HG03135 (cell line): ENCODE data around the gene SAP30L.

Experiments used
- ATAC-seq: cut with Tn5 transposase; IDR thresholded peaks from one replicate; pipeline ENCODE4 v1.9.1; 2021; ENCODE audit warnings: mild to moderate bottlenecking, moderate library complexity; ENCODE audit not compliant: unreplicated experiment

SAP30L gene

GRCh38 chr5:154464438-154464837 lies 18.6 kb downstream of the SAP30L start:
- no peak for ATAC-seq

GRCh38 chr5:154465169-154465568 lies 19.4 kb downstream of the SAP30L start:
- ATAC-seq: no peak

DNA sequence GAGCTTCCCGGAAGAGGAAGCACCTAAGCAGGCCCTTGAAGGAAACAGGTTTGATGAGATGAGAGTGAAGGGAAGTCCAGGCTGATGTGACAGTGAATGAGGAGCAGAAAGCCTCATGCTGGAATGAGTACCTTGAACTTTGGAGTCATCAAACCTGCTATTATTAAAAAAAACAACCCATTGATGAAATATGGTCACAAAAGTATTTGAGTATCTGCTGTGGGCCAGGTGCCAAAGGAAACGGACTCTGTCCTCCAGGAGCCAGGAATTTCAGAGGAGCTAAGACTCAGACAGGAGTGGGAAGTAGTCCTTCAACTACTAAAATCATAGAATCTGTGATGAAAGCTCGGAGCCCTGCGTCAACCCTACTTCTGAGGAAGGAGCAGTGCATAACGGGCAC lies 20.4 kb downstream of the SAP30L start:
- no peak for ATAC-seq

- ATAC-seq: no peak
Observed at GRCh38 chr5:154466671-154467070, 20.9 kb downstream of the SAP30L start.

GRCh38 chr5:154467655-154468354 lies 22.0 kb downstream of the SAP30L start:
- ATAC-seq: peak; percentile 93

DNA sequence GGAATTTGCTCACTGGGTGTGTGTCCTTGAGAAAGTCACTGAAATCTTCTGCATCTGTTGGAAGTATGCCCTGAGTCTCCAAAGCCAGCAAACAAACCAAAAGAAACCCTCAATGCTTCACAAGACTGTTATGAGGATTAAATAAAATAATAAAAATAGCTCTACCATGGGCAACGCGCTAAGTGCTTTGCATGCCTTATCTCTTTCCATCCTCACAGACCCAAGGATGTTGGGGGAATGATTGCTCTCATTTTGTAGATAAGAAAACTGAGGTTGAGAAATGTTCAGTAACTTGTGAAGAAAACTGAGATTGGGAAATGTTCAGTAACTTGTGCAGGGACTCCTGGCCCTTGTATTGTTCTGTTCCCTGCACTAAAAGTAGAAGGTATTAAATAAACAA lies 24.3 kb downstream of the SAP30L start:
- ATAC-seq: no peak

GRCh38 chr5:154470947-154471870 lies 25.4 kb downstream of the SAP30L start:
- no peak for ATAC-seq

DNA sequence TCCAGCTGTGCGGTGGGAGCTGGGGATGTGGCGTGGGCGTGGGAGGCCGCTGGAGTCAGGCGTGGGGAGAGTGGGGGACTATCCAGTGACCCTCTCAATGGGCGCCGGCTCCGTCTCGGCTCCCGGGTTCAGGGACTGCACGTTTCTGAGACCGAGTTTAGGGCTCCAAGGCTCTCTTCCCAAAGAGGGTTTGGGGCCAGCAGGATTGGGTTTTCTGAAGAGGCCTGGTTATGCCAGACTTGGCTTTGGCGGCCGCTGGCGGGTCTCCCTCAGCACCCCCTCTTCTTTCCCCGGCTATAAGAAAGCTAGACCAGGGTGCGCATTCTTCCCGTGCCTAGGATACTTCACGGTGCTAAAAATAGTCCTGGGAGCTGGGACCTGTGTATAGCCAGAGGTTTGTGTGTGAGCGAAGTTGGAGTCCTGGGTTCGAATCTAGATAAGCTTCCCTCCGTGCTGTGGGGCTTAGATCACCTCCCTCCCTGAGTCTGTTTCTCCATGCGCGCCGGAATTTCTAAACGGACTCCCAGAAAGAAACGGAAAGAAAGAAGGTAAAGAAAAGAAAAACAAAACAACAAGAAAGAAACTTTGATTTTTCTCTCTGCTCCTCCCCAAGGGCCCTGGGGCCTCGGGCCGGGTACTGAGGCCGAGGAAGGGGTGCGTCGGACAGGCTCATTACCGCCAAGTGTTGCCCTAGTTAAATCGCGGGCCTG lies 27.2 kb downstream of the SAP30L start:
- ATAC-seq: no peak

DNA sequence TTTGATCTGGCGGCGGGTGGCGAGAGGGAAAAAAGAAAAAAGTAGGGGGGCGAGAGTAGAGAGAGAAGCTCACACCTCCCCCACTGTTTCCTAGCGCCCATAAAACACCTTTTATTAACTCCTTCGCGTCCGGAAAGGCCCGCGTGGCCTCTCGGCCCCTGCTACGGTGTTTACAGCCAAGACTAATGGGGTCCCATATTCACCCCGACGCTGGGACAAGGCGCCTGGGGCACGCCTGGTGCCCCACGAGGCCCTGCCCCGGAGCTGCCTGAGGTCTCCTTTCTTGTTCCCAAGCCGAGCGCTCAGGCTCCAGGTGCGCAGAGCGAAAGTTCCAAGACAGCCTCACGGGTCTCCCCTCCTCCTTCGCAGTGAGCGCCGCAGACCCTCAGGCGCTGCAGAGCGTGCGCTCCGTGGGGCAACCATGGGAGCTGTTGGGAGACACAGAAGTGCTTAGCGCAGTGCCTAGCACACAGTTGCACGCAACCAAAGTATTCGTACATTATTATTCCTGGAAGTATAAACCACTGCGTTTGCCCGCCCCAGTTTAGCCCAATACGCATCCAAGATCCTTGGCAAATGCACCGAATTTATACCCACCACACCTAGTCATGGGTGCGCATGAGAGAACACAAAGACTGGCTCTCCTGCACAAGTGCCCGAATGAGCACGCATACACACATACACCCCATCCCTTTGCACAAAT lies 27.9 kb downstream of the SAP30L start:
- no peak for ATAC-seq

- no peak for ATAC-seq
Observed at GRCh38 chr5:154474396-154475334, 28.9 kb downstream of the SAP30L start.

DNA sequence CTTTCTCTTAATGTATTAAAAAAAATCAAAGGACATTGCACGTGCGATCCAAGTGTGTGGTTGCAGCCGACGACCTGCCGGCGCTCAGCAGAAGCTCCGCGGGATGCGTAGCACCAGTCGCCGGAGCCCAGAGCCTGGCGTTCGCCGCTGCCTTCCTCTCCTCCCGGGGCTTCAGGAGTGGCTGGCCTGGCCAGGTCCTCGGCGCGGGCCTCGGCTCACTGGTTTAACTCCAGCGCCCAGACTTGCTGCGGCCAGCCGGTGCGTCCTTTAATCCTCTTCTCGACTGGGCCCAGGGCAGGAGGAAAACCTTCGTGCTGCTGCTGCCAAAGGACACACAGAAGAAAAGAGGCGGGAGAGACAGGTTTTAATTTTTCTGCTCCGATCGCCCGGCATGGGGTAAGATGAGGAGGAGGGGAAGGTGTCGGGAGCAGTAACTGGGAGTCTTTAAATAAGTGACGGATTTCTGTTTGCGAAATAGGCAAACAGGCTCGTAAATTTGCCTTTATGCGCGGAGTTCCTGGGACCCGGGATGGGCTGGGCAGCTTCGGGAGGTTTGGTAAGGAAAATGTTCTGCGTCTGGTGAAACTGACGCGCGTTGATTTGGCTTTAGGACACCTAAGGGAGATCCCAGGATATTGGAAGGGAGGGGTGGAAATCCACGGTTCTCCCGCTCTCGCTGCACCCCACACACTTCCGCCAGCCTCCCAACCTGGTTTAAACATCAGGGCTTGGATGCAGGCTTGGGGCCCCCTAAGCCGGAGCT lies 30.0 kb downstream of the SAP30L start:
- no peak for ATAC-seq

DNA sequence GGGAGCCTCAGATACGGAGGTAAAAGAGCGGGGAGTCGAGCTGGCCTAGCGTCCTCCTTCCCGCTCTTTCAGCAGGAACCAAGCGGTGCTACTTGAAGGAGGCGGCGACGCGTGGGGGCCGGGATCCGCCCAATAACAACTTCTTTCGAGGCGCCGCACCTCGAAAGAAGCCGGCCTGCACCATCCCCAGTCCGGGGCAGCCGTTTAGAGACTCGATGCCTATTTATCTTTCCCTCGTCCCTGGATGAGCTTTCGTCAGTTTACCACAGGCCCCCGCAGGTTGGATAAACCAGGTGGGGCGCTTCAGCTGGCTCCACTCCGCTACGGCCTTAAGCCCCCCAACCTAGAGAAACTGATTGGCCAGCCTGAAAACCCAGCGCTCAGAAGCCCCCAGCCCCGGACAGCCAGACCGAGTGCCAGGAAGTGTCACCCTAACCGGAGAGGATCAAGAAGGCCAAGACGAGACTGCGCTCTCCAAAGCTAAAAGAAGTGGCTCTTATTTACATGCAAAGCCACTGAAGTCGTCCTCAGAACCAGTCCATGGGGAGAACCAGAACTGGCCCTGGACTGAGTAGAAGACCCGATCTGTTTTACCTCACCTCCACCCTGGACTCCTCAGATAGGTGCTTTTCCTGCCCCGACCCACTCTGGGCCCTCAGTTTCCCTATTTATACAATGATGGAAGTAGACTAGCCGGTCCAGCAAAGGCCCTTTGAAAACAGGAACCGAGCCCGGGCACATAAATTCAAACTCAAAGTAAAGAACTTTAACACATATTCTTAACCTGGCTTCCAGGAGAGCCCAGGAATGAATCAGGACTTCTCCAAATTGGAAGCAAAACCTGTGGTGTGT lies 30.8 kb downstream of the SAP30L start:
- ATAC-seq: no peak

GRCh38 chr5:154477382-154478223 lies 31.8 kb downstream of the SAP30L start:
- no peak for ATAC-seq

- no peak for ATAC-seq
Observed at GRCh38 chr5:154478224-154478565, 32.4 kb downstream of the SAP30L start, which contains the start of gene HAND1. Gene HAND1, minus strand, starts transcription at chr5:154478227. Its CDS starts 219 bp downstream, at chr5:154478008.

DNA sequence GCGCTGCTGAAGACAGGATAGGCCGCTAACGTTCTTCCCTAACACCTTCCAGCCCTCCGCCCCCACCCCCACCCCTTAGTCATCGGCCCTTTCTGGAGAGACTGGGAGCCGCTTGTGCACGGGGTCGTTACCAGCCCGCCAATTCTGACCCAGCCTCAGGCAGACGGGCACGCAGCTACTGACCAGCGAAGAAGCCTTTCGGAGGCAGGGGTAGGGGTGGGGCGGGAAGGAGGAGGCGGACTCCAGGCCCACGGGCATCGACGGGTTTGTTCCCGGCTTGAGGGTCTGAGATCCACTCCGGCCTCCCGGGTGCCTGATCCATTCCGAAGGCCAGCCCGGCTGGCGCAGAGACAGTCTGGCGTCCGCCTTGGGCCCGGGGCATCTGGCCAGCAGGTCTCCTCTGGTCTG lies 33.0 kb downstream of the SAP30L start:
- ATAC-seq: no peak

DNA sequence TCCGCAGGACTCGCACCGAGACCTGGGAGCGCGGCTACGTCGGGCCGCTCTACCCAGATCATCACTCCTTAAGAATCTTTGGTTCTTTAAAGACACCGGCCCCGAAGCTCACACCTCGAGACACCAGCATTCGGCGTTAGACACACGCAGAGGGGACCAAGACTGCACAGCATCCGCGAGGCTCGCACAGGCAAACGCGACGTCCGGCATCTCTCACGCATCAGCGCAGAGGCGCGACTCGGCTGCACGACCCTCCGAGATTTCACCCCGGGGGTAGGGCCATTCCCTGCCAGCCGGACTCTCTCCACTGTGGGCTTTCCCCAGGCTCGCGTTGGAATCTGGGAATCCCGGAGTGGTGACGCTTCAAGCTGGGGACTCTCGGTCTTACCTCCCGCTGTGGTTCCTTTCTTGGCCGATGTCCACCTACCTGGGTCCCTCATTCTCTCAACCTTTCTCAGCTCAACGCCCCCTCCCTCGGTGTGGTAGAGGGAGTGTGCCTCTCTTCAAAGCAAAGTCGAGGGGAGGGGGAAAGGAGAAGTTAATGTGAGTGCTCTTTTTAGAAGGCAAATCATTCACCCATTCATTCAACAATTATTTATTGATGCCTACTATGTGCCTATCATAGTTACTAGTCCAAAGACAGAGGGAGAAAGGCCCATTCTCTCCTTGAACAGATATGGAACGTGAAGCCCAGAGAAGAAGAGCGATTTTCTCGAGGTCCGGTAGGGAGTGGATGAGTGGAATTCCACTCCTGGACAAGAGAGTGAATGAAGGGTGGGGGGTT lies 33.6 kb downstream of the SAP30L start:
- ATAC-seq: no peak
